GM21515 (cell line): Measurements from ENCODE around the gene SACM1L.

Experiments
- ATAC-seq: cut with Tn5 transposase; IDR thresholded peaks from one replicate; pipeline ENCODE4 v1.9.1; 2021; ENCODE audit not compliant: unreplicated experiment

SACM1L gene

DNA sequence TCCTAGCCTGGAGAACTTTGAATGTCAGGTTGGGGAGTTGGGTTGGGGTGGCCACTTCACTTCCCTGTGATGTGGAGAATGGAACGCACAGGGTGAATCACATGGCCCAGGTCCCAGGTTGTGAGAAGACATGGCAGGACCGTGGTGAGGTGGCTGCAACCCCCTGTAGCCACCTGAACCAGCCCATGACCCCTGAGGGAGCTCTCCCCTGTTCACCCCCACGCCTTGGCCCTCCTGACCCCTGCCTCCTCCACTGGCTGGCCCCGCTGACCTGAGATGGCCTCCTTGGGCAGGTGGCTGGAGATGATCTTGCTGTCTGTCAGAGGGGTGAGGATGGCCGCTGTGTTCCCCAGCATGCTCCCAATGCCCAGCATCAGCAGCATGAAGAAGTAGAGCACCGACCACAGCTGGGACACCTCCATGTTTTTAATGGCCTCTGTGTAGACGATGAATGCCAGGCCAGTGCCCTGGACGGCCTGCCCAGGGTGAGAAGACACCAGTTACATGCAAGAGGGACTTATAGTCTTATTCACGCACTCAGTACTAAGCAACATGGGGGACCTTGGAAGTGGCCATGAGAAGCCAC is 76.2 kb downstream of the SACM1L start:
- ATAC-seq: no peak

DNA sequence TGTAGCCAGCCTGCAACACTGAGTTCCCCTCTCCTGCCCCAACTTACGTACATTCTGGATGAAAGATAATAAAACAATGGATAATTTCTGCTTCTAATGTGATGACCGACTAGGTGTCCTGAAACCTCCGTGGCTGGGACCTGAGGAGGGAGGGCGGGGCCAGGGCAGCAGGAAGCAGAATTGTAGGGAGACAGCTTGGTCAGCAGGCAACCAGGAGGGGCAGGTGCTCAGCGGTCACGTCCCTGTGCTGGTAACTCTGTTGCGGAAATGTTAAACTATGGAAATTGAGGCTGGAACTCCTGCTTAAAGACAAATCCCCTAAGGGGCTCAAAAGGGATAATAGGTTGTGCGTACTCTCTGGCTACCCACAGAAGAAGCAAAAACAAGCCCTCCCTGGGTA is 76.8 kb downstream of the SACM1L start:
- no peak for ATAC-seq

DNA sequence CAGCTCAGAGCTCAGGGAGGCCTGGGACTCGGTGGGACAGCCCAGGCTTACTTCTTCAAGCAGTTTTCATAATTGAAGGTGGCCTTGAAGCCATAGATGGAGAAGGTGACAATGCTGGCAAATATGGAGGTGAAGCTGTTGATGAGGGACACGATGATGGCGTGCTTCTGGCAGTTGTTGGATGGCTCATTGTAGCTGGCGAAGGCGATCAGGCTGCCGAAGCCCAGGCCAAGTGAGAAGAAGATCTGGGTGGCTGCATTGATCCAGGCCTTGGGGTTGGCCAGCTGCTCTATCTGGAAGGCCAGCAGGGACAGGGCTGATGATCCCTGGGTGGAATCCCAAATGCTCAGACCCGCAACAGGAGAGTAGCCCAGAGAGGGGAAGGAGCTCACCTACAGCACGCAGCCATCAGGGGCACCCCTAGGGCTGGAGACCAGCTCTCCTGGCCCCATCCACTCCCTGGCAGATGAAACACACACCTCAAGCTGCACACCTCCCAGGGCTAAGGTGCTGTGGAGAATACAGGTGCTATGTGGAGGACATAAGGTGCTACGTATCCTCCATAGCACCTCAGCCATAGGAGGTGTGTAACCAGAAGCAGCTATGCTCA is 82.1 kb downstream of the SACM1L start:
- no peak for ATAC-seq

DNA sequence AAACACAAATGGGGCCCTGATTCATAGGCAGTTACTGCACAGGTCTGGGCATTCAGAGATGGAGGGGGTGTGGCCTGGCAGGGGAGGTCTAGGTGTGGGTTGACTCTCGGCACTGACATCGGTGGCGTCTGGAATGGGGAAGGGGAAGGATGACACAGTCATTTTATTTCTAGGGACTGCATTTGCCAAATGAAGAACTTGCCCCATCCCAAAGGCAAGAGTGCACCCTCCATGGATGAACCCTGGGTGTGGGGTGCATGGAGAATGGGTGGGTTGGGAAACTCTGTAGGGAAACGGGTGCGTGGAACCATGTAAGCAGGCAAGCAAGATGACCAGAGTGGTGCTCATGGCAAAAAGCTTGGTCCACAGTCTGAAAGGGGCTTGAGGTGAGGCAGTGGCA is 82.6 kb downstream of the SACM1L start:
- no peak for ATAC-seq

DNA sequence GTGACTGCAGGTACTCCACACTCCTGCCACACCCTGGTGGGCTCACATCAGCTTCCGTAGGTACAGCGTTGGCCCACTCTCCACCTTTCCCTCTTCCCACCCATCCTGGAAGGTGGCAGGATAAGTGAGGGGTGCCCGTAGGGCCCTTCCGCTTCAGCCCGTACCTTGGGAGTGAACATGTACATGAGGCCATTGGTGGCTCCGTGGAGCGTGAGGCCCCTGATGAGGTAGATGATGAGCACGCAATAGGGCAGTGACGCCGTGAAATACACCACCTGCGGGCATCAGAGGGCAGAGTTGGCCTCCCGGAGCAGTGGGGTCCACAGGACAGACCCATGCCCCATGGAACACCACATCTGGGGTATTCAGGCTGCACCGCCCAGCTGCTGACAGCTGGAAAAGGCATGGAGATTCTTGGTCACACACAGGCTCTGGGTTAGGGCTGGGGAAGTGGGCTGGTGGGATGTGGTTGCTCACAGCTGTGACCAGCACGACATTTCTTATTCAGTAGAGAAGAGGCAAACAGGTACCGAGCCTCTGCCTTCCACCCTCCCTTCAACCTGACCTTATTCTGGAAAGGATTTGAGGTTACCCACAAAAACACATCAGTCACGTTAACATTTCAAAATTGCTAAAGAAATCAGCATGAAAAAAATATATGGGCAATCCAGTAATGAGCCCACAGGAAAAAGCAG is 83.3 kb downstream of the SACM1L start:
- no peak for ATAC-seq

DNA sequence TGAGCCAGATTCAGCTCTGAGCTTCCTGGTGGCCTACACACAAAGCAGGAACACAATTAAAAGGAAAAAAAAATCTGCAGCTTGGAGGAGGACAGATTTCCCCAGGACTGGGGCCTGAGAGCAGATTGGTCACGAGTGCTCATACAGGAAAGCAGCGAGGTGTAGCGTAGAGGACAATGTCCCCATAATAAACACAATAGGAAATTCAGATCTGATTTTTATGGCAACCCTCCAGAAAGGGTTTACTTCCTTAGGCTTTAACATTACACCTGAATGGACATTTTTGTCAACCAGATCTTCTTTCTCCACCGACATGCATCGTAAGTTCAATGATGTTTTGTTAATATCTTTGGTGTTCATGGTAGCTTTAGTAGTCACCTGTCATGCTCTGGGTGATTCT is 83.9 kb downstream of the SACM1L start:
- ATAC-seq: no peak

DNA sequence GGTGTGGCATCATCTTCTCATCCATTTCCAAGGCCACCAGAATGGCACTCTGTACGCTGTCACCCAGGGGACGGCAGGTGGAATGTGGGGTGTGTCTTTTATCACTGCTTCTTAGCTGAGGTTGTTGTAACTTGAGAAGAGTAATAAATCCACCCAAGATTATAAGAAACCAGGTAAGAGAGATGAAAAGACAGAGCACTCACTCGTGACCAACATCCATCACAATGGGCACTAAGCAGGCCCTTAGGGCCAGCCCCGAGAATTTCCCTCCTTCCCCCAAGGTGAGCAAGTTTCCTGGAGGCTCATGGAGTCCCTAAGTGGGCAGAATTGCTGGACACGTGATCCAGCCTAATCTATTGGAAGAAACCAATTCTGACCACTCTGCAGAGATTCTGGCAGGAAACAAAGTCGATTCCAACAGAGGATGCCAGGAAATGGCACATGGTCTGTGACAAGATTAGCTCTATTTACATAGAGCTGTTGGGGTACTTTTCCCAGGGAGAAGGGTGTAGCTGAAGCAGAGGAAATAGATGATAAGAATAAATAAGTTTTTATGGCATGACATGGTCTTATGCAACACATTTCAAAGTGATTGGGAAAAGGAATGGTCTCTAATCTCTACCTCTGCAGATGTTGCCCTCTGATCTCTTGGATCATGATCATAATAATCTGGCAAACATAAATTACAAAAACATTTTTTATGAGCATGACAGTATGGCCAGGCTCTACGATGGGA is 84.7 kb downstream of the SACM1L start:
- no peak for ATAC-seq

DNA sequence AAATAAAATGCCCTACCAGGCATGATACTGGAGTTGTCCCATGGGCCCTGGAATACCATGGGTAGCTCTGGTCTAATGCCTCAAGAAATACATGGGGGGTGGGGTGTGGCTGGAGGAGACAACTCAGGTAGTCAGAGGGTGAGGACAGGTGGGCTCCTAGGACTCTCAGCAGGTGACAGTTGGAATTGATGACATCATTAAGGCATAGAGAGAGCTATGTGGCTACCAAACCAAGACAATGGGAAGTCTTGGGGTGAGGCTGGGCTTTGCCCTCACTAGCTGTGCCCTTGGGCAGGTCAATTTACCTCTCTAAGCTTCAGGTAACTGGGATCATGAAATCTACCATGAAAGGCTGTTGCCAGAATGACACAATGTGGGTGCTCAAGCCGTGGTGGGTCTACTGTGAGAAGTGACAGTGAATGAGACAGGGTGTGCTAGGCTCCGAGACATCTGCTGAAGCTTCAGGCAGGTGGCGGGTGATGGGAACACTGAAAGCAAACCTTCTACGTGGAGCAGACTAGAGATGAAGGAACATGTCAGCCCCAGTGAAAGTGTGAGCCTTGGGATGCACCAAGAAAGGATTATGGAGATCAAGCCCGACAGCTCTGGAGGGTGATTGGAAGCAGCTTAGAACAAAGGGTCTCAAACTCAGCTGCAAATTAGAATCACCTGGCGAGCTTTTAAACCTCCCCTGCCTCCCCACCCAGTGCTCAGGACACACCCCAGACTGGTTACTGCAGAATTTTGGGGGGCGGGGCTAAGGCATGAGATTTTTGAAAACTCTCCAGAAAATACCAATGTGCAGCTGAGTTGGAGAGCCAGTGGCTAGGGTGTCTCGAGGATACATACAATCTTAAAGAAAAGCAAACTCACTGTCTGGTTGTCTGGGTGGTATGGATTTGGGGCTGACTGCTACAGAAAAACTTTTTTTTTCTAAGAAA is 85.7 kb downstream of the SACM1L start:
- no peak for ATAC-seq

DNA sequence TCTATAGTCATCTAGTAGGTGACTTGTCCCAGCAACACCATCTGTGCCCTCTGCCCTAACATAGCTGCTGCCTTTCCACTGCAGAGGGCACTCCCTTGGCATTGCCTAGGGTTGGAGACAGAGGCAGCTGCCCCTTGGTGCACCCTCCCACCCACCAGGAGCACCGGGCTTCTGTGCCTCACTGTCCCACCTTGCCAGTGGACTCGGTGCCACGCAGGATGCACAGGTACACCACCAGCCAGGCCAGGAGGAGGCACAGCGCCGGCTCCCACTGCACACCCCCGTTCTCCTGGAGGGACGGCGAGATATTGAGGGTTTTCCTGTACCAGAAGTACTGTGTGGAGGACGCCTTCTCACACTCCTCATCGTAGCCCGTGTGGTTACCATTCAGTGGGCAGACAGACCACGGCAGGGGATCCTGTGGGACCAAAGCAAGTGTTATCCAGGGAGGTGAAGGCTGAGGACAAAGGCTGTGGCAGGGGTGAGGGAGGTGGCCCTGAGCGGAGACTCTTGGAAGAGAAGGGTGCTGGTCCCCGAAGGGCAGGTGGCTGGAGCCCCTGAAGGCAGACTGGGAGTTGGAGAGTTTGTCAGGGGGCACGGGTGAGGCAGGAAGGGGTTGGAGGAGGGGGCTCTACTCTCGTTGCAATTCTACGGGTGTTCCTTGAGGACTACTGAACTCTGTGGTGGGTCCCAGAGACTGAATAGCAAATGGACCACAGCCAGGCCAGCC is 86.5 kb downstream of the SACM1L start:
- ATAC-seq: no peak

DNA sequence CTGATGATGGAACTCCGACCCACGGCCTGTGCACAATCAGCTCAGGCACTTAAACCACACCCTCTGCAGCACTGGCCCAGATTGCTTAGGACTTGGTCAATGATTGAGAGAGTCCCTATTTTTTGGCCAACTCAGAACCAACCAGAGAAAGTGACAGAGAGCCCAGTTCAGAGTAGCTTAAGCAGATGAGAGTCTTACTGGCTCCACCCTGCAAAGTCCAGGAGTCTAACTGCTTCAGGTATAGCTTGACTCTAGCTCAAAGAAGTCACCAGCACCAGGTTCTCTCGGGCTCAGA is 87.1 kb downstream of the SACM1L start:
- no peak for ATAC-seq

DNA sequence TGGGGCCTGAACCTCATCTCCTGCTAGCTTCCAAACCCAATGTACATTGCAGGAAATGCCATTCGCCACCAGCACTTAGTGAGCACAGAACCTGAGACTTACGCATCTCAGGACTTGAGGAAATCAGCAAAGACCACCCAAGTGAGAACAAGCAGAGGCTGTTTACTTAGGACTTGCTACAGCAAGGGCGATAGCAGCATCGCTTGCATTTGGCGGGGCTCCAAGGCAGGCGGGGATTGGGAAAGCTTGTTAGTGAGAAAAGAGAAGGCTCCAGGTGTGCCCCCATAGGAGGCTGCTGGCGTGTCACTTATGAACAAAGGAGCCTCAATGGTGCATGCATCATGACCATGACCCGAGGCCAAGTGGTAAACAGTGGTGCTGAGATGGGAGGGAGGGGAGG is 87.4 kb downstream of the SACM1L start:
- ATAC-seq: no peak

DNA sequence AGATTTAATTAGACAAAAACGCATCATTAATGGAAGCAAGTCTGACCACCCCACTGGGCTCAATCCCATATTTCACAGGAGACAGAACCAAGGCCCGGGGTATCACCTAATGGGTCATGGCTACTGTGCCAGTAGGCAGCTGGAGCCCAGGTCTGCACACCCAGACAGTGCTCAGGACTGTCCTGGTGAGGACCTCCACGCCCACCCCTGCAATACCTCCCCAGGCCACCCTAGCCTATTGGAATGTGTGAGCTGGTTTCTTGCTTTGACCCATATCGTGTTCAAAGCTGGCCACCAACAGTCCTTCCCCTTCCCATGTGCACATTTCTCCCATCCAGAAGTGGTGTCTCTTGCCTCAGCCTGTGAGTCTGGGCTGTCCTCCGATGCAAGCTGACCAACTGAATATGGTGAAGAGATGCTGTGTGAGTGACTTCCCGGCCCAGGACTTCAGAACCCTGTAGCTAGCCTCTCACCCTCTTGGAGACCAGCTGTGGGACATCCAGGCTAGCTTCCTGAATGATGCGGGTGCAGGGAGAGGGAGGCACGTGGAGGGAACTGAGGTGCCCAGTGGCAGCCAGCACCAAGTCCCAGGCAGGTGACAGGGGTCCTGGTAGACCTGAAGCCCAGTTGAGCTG is 88.0 kb downstream of the SACM1L start:
- ATAC-seq: no peak

DNA sequence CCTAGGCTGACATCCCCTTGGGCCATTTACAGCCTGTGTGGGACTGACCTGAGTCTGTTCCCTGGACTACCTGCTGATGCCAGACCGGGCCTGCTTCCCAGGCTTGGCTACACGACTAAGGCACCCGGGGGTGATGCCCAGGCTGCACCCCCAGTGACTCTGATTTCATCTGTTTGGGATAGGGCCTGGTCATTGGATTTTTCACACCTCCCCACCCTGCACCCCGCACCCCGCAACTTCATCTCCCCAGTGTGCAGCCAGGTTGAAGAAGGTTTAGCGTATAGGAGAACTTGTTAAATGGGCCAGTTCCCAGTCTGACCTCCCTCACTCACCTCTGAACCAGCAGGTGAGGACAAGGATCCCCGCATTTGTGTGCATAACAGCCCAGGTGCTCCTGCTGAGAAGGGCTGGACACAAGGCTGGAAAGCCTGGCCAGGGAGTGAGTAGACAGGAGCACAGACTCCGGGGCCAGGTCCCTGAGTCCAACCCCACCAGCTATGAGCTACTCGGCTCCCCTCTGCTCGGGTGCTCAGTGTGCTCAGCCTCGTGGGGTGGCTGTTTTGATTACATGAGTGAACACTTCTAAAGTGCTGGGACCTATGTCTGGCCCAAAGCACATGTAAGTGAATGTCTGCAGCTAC is 88.7 kb downstream of the SACM1L start:
- ATAC-seq: no peak

DNA sequence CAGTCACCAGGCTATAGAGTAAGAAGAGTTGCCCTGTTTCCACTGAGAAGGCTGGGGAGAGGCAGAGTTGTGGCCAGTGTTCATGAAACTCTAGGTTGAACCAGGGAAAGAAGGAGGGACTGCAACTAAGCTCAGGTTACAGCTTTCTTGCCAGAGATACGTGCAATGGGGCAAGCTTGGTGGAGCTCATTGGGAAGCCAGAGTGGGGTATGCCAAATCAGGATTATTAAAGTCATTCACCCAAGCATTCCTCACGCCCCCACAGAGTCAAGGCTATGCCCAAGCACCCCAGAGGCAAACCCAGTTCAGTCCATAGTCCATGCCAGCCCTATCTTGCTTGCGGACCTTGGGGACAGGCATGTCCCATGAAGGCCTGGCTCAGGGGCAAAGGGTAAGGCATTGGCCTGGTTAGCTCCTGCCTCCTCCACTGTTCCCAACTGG is 89.6 kb downstream of the SACM1L start:
- ATAC-seq: no peak

DNA sequence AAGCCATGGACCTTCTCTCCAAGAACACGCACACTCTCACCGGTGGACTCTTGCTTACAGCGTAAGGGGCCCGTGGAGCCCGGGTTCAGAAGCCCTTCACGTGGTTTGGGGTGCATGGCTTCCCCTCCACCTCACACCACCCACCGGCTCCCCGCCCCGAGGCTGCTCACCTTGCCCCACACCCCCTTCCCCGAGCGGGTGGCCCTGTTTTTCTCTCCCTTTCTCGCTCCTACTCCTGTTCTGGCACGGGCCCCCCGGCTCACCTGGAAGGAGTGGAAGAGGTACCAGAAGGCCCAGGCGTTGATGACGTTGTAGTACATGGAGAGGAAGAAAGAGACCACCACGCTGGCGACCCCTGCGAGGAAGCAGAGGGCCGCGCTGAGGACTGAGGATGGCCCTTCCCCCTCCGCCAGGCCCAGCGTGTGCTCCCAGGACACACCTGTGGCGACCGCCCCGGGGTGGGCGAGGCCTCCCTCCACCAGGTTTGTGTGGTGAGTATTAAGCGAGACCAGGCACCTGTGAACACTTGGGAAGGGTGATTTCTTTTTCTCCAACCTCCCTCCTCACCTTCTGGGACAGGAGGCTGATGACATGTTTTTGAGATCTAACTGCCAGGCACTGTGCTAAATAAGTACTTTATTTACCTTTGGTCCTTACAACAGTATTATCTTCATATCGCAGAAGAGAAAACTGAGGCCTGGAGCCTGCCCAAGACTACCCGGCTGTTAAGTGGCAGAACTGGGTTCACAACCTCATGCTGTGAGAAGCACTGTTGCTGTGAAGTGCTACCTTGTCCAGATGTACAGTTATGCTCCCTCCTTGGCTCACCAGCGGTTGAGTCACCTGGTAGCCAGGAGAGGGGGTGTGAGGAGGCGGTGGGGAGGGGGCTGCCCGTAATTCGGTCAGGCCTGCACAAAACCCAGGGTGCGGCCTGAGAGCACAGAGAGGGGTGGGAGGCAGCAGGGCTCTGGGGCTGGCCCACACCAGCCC is 90.8 kb downstream of the SACM1L start:
- no peak for ATAC-seq

DNA sequence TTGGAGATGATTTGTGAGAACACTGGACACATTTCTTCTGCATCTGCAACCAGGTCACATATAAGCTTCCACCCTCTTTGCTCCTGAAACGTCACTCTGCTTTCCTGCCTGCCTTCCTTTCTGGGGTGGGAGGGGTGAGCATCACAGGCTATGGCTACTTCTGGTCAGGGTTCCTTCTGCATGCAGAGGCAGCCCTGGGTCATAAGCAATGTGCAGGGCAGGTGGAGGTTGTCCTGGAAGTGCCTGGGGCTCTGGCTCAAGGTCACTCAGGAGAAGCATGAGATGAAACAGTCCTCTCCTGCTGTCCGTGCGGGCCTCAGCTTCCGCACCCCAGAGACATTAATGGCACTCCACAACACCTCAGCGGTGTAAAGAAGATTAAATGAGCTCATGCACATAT is 92.1 kb downstream of the SACM1L start:
- ATAC-seq: no peak

DNA sequence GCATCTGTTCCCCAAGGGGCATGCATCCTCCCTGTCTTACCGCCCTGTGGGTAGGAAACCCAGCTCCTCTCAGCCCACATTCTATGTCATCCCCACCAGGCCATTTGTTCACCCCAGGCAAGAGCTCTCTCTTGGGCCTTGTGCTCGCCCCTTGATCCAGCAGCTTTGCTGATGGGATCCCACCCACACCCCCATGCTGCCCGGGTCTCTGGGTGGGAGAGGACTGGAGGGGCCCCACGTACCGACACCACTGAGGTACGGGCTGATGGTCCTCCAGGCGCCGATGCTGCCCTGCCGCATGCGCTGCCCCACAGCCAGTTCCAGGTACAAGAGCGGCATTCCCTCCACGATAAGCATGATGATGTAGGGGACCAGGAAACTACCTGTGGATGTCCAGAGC is 92.6 kb downstream of the SACM1L start:
- ATAC-seq: no peak

DNA sequence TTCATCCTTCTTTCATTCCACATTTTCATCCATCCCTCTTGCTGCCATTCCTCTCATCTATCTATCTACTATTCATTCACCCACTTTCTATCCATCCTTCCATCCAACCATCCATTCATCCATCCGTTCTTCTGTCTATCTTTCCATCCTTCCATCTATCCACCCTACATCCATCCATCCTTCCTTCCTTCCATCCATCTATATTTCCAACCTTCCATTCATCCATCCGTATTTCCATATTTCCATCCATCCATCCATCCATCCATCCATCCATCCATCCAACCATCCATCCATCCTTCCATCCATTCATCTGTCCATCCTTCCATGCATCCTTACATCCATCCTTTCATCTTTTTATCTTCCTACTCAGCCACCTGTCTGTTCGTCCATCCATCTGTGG is 93.2 kb downstream of the SACM1L start:
- ATAC-seq: no peak
